Non-pigmented ciliary epithelial cell (primary cell): ENCODE data around the gene IRX2.

Experiments used
- DNase-seq: peaks from one replicate; pipeline ENCODE4 v3.0.0-alpha.2; 2010; ENCODE audit warnings: low read depth

IRX2 gene

DNA sequence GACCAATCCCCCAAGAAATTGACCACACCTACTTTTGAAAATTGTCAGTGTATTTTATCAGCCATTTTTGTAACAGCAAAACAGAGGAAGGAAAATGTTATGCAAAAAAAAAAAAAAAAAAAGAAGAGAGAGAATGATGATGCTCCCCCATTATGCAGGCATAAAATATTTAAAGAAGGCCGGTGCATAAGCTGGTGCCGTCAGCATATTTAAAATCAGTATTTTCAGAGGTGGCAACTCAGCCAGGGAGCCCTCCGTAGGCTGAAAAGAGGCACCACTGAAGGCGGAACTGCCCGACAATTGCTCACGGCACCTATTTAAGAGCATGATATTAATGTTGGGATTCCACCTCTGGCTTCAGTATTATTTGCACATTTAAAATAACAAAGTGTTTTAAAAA is 33.4 kb downstream of the IRX2 start:
- DNase-seq = no peak

DNA sequence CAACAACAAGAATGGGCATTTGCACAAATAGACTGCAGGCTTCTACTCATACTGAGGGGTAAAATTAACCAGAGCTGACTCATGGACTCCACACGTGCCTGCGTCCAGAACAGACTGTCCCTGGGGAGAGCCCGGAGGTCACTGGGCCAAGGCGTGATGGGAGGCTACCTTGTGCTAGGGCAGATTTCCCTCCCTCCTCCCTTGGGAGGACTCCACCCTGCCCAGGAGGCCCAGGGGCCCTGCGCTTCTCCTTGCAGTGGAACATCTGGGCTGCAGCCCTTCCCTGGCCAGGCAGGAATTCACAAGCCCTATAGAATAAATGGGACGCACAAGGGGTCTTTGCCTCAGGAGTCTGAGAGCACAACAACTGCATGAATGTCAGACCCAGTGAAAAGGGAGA is 35.6 kb downstream of the IRX2 start:
- DNase-seq = no peak

DNA sequence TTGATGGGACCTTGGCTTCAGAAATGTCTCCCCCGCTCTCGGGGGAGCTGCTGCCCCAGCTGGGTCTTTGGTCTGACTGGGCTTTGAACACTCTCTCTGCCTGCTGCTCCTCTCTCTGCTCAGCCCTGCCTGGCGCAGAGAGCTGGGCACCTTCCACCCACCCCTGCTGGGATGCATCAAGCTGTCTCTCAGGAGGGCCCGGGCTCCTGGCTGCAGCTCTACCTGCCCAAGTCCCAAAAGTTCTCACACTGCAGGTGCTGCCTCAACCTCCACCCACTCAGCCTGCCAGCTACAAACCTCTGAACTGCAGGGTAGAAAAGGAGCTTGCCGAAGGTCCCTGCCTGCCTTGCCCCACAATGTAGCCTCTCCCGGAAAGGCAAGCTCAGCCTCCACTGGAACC is 36.7 kb downstream of the IRX2 start:
- no peak for DNase-seq

DNA sequence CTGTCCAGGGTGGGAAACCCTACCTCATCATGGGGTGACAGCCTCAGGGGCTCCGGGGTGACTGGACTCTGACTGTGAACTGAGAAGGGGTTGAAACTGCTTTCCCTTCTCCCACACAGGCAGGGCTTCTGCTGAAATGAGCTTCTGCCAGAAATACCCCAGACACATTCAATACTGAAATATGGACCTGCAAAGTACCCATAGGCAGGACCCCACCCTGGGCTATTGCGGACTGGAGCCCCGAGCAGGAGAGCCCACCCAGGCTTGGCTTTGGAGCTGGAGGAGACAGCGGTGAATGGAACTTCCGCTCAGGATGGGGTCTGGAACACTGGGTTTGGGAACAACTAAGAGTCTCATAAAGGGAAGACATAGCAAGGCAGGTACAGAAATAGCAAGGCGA is 37.5 kb downstream of the IRX2 start:
- no peak for DNase-seq

DNA sequence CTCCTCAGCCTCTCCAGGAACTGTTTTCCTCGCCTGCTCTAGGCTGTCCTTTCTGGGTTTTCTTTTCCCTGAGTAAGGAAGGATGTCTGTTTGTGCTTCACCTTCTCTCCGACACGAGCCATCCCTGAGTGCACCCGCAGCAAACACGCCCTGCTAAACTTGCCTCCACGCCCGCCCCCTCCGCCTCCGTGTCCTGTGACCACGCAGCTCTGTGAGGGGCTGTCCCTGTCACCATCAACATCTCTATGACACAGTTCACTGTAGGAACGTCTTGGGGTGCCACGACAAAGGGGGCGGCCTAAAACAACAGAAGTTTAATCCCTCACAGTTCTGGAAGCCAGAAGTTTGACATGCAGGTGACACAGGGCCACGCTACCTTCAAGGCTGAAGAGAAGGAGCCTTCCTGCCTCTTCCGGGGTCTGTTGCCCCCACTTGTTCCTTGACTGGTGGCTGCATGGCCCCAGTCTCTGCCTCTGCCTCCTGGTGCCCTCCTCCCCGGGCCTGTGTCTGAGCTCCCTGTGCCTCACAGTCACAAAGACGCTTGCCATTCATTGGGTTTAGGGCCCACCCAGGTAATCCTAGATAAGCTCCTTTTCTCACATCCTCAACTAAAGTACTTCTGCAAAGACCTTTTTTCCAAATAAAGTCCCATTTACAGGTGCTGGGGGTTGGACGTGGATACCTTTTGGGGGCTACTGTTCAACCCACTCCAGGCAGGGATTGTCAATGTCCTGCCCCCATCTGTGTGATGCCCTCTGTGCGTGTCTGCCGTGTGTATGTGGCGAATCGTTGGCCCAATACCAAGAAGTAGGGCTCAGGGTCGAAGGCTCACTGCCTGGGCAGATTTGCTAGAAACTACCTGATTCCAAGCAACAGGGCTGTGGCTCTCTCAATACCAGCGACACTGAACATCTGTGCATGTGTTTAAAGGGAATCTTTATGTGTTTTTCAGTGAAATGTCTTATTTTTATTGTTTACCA is 39.7 kb downstream of the IRX2 start:
- DNase-seq = no peak

DNA sequence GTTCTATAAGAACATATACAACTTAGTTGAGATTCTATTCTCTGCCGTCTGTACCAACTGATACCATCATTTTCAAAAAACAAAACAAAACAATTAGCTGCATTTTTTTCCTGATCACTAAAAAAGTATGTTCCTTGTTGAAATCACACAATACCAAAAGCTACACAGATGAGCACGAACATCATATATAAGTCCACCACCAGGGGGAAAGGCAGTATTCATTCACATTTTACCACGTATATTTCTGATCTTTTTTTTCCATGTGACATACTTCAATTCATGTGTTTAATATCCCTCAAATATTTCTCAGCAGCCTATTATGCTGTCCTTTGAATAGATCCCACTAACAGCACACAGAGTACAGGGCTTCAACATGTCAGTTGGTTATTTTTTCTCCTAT is 40.6 kb downstream of the IRX2 start:
- DNase-seq = no peak

DNA sequence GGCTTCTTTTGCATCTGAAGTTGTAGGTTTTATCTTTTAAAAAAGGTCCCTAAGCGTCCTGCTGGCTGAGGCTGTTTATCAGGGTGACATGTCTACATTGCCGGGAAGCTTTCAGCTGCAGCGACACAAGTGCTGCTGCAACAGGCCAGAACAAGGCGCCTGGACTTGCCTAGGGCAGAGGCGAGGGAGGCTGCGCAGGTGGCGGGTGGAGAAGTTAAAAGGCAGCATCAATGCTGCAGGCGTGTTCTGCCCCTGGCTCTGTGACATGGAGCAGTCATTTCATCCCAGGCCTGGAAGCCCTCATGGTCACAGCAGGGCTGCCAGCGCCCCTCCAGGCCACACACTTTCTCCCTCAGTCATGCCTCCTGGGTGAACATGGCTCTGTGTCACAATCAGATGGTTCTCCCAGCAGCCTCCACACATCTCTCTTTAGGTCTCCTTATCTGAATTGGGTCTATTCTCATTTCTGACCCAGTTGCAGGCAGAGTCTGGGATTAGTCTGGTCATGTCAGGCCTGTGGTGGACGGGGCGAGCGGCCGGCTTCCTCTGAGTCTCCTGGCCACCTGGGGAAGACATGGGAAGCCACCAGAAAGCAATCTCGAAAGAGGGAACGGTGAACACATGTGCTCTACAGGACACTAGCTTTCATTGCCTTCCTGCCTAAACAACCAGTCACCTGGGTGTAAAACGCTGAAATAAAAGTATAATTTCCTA is 41.3 kb downstream of the IRX2 start:
- DNase-seq = no peak

DNA sequence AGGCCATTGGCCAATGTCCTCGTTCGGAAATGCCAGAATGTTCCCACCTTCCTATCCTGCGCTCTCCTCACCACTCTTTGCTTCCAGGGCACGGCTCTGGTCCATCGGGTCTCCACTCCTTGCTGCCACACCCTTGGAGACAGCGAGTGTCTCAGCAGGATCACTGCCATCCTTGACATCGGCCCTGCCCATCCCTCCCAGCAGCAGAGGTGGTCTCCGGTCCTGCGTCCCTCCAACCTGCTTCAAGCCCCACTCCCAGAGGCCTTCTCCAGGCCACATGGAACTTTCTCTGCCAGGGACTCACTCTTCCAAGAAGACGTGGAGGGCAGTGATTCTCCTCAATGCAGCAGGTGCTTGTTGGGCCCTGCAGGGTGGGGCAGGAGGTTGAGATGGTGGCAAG is 42.7 kb downstream of the IRX2 start:
- no peak for DNase-seq

DNA sequence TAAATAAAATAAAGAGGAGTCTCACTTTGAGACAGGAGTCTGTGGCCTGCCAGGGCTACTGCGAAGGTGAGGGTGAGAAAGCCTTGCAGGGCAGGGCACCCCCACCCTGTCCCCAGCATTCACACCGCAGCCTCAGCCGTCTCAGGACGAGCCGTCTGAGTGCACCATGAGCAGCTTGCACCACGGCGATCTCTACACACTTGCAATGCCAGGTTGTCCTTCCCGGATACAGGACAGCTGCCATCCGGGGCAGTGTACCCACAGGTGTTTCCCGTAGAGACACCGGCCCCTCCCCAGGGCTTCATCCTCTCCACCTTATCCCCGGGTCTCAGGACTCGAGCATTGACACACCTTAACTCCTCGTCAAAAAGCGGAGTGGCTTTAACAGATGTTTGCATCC is 43.3 kb downstream of the IRX2 start:
- no peak for DNase-seq

DNA sequence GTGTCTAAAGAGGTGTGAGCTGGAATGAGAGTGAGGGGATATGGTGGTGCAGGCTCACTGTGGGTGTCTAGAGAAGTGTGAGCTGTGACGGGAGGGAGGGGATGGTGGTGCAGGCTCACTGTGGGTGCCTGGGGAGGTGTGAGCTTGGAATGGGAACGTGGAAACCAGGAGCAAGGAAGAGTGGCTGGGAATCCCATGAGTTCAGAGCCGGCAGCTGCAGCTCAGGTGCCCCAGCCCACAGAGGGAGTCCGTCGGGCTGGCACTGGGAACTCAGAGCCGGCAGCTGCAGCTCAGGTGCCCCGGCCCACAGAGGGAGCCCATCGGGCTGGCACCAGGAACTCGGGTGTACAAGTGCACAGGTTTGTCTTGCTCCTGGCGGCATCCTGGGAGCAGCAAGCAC is 45.6 kb downstream of the IRX2 start:
- no peak for DNase-seq

DNA sequence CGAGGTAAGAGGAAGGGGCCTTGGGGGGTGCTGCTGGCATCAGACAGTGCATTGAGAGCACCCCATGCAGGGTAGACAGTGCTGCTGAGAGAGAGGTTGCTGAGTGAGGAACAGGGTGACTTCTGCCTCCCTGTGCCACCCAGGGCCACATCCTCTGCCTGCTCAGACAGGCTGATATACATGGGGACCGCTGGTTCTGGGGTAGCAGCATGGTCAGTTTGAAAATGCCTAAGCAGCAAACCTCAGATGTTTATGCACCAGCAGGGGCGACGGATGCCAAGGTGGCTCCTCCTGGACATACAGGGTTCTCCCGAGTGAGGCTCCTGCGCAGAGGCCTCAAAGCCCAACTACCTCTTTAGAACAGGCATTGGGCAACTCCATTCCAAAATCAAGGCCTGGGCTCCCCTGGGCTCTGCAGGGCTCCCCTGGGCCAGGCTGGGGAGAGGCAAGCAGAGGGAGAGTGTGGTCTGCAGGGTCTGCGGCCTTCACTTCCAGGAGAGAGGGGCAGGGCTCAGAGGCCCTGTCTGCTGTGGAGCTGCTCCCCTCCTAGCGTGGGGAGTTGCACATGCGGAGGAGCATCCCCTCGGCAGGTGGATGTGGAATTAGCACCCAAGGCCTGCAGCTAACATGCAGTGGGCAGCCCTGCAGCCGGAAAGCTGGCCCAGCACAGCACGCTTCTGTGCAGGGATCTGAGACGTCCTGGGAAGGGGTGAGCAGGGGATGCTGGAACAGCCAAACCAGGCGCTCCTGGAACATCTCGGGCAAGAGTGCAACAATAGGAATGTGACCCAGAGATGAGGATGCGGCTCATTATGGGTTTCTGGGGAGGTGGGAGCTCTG is 46.5 kb downstream of the IRX2 start:
- DNase-seq = no peak

DNA sequence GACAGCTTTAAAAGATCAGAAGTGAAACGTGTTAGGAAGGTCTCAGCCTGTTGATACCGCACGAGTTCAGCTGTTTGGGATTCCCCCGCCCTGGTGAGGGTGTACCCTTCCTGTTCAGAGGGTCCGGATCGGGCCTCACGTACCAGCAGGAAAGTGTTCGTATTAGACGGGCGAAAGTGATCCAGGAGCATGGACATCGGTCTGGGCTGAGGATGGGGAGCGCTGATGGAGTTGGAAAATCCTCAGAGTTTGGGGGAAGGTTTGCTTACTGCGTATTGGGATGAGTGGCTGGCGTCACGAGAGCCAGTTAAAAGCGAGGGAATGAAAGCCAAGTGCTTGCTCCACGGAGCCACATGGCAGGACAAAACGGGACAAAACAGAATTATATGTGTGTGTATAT is 47.4 kb downstream of the IRX2 start:
- no peak for DNase-seq

DNA sequence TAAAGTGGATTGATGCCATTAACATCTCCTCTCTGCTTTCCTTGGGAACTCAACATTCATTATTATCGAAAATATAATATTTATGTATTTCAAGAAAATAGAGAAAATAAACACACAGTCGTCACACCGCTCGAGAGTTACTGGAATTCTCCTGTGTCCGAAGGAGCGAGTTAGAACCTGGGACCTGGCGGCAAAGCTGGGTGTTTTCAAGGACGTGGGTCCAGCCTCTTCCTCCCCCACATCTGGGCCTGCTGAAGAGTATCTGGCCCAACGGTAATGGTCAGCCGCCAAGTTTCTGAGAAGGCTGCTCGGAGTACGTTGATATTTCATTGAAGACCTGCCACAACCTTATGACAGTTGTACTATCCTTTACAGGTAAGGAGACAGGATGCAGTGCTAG is 47.9 kb downstream of the IRX2 start:
- DNase-seq = no peak

DNA sequence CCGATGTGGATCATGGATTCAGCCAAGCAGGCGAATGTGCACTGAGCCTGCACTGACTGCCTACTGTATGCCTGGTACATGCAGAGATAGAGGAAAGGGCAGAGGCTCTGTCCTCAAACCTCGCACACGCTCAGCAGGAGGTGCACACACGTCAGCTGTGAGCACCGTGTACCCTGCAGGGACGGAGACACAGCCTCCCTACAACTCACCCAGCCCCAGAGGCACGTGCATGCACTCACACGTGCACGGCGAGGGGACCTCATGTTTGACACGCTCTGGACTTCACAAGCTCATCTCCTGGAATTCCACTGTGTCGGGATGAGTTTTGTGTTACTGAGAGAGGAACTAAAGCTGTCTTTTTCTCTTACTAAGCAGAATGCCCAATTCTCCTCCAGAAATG is 48.4 kb downstream of the IRX2 start:
- DNase-seq = no peak

DNA sequence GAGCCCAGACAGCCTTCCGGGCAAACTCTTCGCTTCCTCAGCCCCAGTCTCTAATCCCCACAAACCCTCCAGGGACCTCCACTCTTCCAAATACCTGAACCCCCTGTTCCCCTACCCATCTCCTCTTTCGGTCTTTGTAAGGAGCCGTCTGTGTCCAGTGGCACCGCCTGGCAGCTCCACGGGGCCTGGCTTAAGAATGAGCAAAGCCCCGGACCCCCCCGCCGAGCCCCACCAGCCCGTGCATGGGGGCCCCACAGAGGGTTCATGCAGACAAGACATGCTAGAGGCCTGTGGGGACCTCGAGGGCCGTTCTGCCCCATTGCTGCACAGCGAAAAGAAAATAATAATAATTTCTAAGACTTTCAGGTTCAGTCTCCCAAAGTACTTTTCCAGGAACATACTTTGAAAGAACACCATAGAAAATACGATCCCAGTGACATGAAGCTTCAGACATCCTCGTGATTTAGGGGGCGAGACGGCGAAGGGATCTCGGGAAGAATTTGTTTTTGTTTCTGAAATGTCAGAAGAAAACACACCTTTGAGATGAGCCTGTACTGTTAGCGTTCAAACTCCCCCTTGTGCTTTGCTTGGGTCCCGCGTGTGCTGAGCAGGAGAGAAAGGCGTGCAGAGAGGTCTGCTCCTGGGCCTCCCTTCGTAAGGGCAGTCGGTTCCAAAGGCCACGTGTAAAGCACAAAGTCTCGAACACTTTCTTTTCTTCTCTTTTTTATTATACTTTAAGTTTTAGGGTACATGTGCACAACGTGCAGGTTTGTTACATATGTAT is 49.2 kb downstream of the IRX2 start:
- no peak for DNase-seq

DNA sequence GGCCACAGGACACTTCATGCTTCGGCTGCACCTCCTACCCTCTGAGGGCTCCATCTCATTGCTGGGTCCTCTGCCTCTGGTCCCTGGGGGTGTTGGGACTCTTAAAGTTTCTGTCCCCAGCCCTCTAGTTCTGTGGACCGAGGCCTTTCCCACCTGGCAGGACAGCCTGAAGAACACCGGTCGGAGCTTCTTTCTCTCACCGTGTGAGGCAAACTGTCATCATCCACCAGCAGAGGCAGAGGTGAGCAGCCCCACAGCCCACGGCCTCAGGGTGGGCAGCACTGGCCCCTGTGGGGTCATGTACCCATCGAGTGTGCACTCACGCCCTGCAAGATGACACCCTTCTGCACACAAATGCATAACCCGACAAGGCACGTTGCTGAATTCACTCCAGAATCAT is 49.9 kb downstream of the IRX2 start:
- no peak for DNase-seq

DNA sequence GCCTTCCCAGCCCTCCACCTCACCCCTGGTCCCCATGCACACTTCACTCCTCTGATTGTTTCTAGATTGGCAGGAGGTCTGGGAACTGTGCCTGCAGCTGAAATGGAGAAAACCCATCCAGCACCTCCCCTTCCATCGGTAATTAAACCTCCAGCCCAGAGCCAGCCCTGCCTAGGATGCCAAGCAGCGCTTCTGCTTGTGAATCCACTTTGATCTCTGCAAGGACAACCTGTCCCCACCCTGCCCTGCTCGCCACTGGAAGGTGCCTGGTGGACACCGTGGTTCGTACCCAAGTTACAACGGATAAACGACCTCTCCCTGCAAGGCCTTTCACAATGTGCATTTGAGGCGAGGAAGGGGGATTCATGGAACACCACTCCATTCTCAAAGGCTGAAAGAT is 50.6 kb downstream of the IRX2 start:
- no peak for DNase-seq

DNA sequence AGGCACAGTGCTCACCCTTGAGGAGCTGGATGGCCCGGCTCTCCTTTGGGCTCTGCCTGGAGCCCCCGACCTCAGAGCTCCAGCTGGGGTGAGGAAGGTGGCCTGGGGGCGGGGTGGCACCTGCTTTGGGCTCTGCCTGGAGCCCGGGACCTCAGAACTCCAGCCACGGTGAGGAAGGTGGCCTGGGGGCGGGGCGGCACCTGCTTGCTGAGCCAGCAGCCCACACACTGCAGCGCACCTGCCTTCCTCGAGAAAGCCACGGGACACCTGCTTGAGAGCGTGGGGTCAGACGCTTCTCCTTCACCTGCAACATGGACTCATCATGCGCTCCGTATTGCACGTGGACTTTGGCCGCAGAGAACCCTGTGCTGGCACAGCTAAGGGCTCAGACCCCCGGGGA is 51.8 kb downstream of the IRX2 start:
- no peak for DNase-seq

DNA sequence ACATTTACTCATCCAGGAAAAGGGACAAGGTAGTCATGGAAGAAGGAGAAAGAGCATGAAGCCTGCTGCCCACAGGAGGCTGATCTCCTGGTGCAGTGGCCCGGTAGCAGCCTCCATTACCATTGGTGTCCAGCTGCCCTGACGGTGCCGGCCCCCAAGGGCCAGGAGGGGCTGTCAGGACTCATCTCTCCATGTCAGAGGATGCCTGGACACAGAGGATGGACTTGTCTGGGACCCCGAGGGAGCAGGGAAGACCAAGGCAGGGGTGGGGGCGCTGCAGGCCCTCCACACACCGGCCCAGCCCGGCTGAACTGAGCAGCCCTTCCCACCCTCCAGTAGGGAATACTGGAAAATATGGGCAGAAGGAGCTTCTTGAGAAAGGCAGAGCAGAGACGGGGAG is 52.2 kb downstream of the IRX2 start:
- no peak for DNase-seq

DNA sequence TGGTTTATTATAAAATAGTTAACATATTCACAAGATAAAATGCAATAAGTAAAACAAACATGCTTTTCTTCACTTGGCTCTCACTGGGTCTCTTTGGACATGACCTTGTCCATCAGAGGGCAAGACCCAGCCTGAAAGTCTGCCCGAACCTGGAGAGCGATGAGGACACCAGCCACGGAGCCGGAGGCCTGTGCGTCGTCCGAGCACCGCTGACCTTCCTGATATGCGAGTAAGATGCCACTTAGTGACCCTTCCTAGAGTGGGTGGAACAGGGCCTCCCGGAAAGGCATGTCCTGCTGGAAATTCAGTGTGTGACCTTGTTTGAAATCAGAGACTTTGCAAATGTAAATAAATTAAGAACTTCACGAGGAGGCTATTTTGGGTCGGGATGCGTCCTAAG is 52.9 kb downstream of the IRX2 start:
- no peak for DNase-seq

DNA sequence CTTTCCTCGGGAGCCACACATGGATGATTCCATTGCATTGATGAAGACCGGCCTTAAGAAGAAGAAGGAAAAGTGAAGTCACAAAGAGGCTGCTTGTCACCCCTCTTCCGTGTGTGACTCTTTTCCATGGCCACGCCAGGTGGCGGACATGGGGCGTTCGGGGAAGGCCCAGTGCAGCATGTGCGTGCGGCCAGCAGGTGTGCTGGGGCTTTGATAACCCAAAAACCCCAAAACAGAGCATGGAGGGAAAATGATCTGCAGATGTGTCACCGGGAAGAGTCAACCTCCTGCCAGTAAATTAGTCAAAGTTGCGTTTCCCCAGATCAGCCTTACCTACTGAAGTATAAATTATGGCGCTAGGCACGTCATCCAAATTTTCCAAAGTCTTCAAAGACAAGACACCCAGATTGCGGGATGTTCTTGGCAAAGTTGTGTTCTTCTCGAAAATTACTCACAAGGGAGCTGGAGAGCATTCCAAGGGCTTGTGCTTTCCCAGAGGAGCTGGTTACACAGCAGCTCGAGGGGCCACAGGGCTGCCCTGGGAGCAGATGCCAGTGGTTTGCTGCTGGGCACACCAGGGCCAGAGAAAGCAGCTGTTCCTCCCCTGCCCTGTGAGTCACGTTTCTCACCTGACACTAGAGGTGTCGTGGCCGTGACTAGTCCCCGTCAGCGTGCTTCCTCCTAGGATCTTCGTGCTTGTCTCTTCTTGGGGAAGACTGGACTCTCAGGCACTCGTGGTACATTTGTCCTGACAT is 53.9 kb downstream of the IRX2 start:
- no peak for DNase-seq
